ENCODE data around the gene IQCM. TPM values are rescaled to one million over a fixed set of nuclear protein-coding genes. Genes with fewer than 3 reads are reported as not detected.

Gene IQCM
- total RNA-seq, 1 experiment from 2014 or later: not detected

DNA sequence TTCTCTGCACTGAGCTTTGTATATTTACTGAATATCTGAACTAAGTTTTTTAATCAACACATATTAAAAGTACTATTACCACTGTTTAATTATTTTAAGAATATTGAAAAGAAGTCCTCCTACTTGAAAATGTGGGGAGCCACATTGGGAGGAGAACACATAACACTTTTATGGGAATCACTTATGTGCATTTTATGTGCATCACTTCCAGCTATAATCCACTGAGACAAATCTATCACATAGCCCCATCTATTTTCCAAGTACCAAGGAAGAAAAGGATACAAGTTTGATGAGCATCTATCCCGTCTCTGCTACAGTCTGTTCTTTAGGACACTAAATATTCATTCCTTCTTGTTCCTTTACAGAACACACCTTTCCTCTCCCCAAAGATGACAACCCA is 87.2 kb downstream of the IQCM start:
- POLR2A ChIA-PET: no interaction called here
- Histone ChIP-seq H3K4me3 (ENCODE audit: low read depth, low read length) (no peak overlapping the region), H3K9me3 (no peaks in the 10 kb centered on the region), H3K4me1 (no peaks in the 10 kb centered on the region), H3K36me3 (ENCODE audit: control insufficient read depth, insufficient read depth, low read length) (no peaks in the 10 kb centered on the region), H3K27me3 (replicated peaks; ENCODE audit: control insufficient read depth, insufficient read depth, low read length) (no peaks in the 10 kb centered on the region)
- TF ChIP-seq, protein P1, sequence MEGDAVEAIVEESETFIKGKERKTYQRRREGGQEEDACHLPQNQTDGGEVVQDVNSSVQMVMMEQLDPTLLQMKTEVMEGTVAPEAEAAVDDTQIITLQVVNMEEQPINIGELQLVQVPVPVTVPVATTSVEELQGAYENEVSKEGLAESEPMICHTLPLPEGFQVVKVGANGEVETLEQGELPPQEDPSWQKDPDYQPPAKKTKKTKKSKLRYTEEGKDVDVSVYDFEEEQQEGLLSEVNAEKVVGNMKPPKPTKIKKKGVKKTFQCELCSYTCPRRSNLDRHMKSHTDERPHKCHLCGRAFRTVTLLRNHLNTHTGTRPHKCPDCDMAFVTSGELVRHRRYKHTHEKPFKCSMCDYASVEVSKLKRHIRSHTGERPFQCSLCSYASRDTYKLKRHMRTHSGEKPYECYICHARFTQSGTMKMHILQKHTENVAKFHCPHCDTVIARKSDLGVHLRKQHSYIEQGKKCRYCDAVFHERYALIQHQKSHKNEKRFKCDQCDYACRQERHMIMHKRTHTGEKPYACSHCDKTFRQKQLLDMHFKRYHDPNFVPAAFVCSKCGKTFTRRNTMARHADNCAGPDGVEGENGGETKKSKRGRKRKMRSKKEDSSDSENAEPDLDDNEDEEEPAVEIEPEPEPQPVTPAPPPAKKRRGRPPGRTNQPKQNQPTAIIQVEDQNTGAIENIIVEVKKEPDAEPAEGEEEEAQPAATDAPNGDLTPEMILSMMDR (IDR thresholded peaks at IDR 0.05; ENCODE audit: insufficient read depth in 1 of 2, low read depth in 1 of 2, low read length in 1 of 2, severe bottlenecking in 1 of 2, unreplicated experiment in 1 of 2): no peak
- no peak overlapping the region for H3K27ac Mint-ChIP-seq (ENCODE audit: unreplicated experiment)
- no peaks in the 10 kb centered on the region for H3K36me3 Mint-ChIP-seq (ENCODE audit: insufficient read depth, unreplicated experiment)
- no peak overlapping the region for H3K4me3 Mint-ChIP-seq (ENCODE audit: unreplicated experiment)
- no TSS peak for BruUV-seq (replicated peaks)
- CTCF ChIA-PET: no interaction called here
- no peaks in the 10 kb centered on the region for H3K9me3 Mint-ChIP-seq (ENCODE audit: unreplicated experiment)
- DNase-seq: no peak
- intact Hi-C loops (cut with micrococcal nuclease; ENCODE audit: unreplicated experiment): no loop called here
- H3K4me1 Mint-ChIP-seq (ENCODE audit: low read depth, unreplicated experiment): no peaks in the 10 kb centered on the region
- H3K27me3 Mint-ChIP-seq (ENCODE audit: insufficient read depth, unreplicated experiment): peaks cover 19% of the 10 kb centered on the region

DNA sequence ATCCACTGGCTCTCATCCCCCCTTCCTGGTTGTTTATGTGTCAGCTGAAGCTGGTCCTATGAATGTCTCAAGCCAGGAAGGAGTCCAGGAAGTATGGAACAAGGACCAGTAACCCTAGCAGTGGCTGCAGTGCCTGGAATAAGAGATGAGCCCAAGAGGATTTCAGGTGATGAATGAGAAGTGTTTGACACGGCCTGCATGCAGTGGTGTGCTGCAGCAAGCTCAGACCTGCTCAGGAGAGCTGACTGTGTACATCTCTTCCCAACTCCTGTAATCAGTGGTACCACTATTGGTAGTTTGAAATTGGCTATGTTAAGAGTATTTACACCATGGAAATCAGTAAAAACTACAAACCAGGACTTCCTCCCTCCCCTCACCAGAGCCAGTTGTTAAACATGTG is 88.0 kb downstream of the IQCM start:
- ChIA-PET POLR2A (no interaction called here), CTCF (no interaction called here)
- no peaks in the 10 kb centered on the region for H3K27me3 ChIP-seq (replicated peaks; ENCODE audit: control insufficient read depth, insufficient read depth, low read length)
- H3K4me1 Mint-ChIP-seq (ENCODE audit: low read depth, unreplicated experiment): no peaks in the 10 kb centered on the region
- H3K9me3 Mint-ChIP-seq (ENCODE audit: unreplicated experiment): no peaks in the 10 kb centered on the region
- no peaks in the 10 kb centered on the region for H3K9me3 ChIP-seq
- no peak overlapping the region for H3K27ac Mint-ChIP-seq (ENCODE audit: unreplicated experiment)
- TF ChIP-seq, protein P1 (IDR thresholded peaks at IDR 0.05; ENCODE audit: insufficient read depth in 1 of 2, low read depth in 1 of 2, low read length in 1 of 2, severe bottlenecking in 1 of 2, unreplicated experiment in 1 of 2): no peak
- no TSS peak for BruUV-seq (replicated peaks)
- intact Hi-C loops (cut with micrococcal nuclease; ENCODE audit: unreplicated experiment): no loop called here
- H3K4me3 Mint-ChIP-seq (ENCODE audit: unreplicated experiment): no peak overlapping the region
- DNase-seq: no peak
- H3K27me3 Mint-ChIP-seq (ENCODE audit: insufficient read depth, unreplicated experiment): peaks cover 19% of the 10 kb centered on the region
- no peaks in the 10 kb centered on the region for H3K36me3 ChIP-seq (ENCODE audit: control insufficient read depth, insufficient read depth, low read length)
- H3K4me3 ChIP-seq (ENCODE audit: low read depth, low read length): no peak overlapping the region
- H3K4me1 ChIP-seq: no peaks in the 10 kb centered on the region
- no peaks in the 10 kb centered on the region for H3K36me3 Mint-ChIP-seq (ENCODE audit: insufficient read depth, unreplicated experiment)

DNA sequence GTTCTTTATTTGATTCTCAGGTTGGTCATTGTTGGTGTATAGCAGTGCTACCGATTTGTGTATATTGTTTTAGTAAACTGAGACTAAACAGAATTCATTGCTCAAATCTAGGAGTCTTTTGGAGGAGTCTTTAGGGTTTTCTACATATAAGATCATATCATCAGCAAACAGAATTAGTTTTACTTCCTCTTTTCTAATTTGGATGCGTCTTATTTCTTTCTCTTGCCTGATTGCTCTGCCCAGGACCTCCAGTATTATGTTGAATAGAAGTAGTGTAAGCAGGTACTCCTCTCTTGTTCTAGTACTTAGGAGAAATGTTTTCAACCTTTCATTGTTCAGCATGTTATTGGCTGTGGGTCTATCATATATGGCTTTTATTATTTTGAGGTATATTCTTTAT is 92.6 kb downstream of the IQCM start:
- no peak overlapping the region for H3K4me3 Mint-ChIP-seq (ENCODE audit: unreplicated experiment)
- Histone ChIP-seq H3K4me3 (ENCODE audit: low read depth, low read length) (no peak overlapping the region), H3K9me3 (no peaks in the 10 kb centered on the region), H3K36me3 (ENCODE audit: control insufficient read depth, insufficient read depth, low read length) (no peaks in the 10 kb centered on the region), H3K27me3 (replicated peaks; ENCODE audit: control insufficient read depth, insufficient read depth, low read length) (no peaks in the 10 kb centered on the region), H3K4me1 (no peaks in the 10 kb centered on the region)
- no peaks in the 10 kb centered on the region for H3K9me3 Mint-ChIP-seq (ENCODE audit: unreplicated experiment)
- peaks cover 16% of the 10 kb centered on the region for H3K27me3 Mint-ChIP-seq (ENCODE audit: insufficient read depth, unreplicated experiment)
- TF ChIP-seq, protein P1 (IDR thresholded peaks at IDR 0.05; ENCODE audit: insufficient read depth in 1 of 2, low read depth in 1 of 2, low read length in 1 of 2, severe bottlenecking in 1 of 2, unreplicated experiment in 1 of 2): no peak
- H3K4me1 Mint-ChIP-seq (ENCODE audit: low read depth, unreplicated experiment): no peaks in the 10 kb centered on the region
- ChIA-PET CTCF (no interaction called here), POLR2A (no interaction called here)
- no peak for DNase-seq
- H3K27ac Mint-ChIP-seq (ENCODE audit: unreplicated experiment): no peak overlapping the region
- no peaks in the 10 kb centered on the region for H3K36me3 Mint-ChIP-seq (ENCODE audit: insufficient read depth, unreplicated experiment)
- intact Hi-C loops (cut with micrococcal nuclease; ENCODE audit: unreplicated experiment): no loop called here
- BruUV-seq (replicated peaks): no TSS peak

Measured in Caco-2 (cell line).